ENCODE results near the gene NACC1.

Gene NACC1

GRCh38 chr19:13087795-13088537, 30.1 kb upstream of the NACC1 start:
- no peak overlapping the region for H3K4me3 ChIP-seq (ENCODE audit: low read depth in 1 of 2, low read length in 2 of 2)
- ATAC-seq (ENCODE audit: insufficient read depth, low read depth) = no peak
- DNase-seq = no peak
- H3K9me3 ChIP-seq (ENCODE audit: insufficient read depth, low read length, severe bottlenecking) = no peaks in the 10 kb centered on the region
- H2AFZ ChIP-seq (ENCODE audit: low read depth, low read length) = no peak overlapping the region
- no peaks in the 10 kb centered on the region for H3K4me1 ChIP-seq (ENCODE audit: insufficient read depth, low read length)
- no peaks in the 10 kb centered on the region for H4K20me1 ChIP-seq (ENCODE audit: insufficient read depth, low read length)
- TF ChIP-seq EZH2 (IDR thresholded peaks at IDR 0.05; ENCODE audit: borderline replicate concordance, low read depth, low read length, severe bottlenecking) (no peak), CTCF (IDR thresholded peaks at IDR 0.05; ENCODE audit: borderline replicate concordance, extremely low read depth, low read length, poor library complexity, severe bottlenecking) (no peak)
- no peak overlapping the region for H3K27ac ChIP-seq (ENCODE audit: low read length)
- H3K79me2 ChIP-seq (ENCODE audit: insufficient read depth, low read length) = no peaks in the 10 kb centered on the region
- no peaks in the 10 kb centered on the region for H3K36me3 ChIP-seq (ENCODE audit: insufficient read depth, low read length)
- H3K27me3 ChIP-seq (ENCODE audit: insufficient read depth, low read length, poor library complexity) = no peaks in the 10 kb centered on the region
- H3K9ac ChIP-seq (ENCODE audit: low read depth, low read length) = no peak overlapping the region
- no peak overlapping the region for H3K4me2 ChIP-seq (ENCODE audit: insufficient read depth, low read length)

- Histone ChIP-seq H3K4me3 (ENCODE audit: low read depth in 1 of 2, low read length in 2 of 2) (no peak overlapping the region), H3K27ac (ENCODE audit: low read length) (no peak overlapping the region), H3K4me2 (ENCODE audit: insufficient read depth, low read length) (no peak overlapping the region), H3K9me3 (ENCODE audit: insufficient read depth, low read length, severe bottlenecking) (no peaks in the 10 kb centered on the region), H3K79me2 (ENCODE audit: insufficient read depth, low read length) (no peaks in the 10 kb centered on the region), H4K20me1 (ENCODE audit: insufficient read depth, low read length) (no peaks in the 10 kb centered on the region; the same call in 1 of the 2 replicates), H3K27me3 (ENCODE audit: insufficient read depth, low read length, poor library complexity) (no peaks in the 10 kb centered on the region), H3K36me3 (ENCODE audit: insufficient read depth, low read length) (no peaks in the 10 kb centered on the region), H3K9ac (ENCODE audit: low read depth, low read length) (no peak overlapping the region), H2AFZ (ENCODE audit: low read depth, low read length) (no peak overlapping the region), H3K4me1 (ENCODE audit: insufficient read depth, low read length) (no peaks in the 10 kb centered on the region)
- ATAC-seq (ENCODE audit: insufficient read depth, low read depth) (no peak; the same call in 2 of the 3 replicates), DNase-seq (no peak)
- no peak for TF ChIP-seq EZH2 (IDR thresholded peaks at IDR 0.05; ENCODE audit: borderline replicate concordance, low read depth, low read length, severe bottlenecking)
- TF ChIP-seq CTCF (IDR thresholded peaks at IDR 0.05; ENCODE audit: borderline replicate concordance, extremely low read depth, low read length, poor library complexity, severe bottlenecking) = peak; percentile 49
Measured at GRCh38 chr19:13089139-13089856, 28.8 kb upstream of the NACC1 start.

- TF ChIP-seq CTCF (IDR thresholded peaks at IDR 0.05; ENCODE audit: borderline replicate concordance, extremely low read depth, low read length, poor library complexity, severe bottlenecking) (no peak), EZH2 (IDR thresholded peaks at IDR 0.05; ENCODE audit: borderline replicate concordance, low read depth, low read length, severe bottlenecking) (no peak)
- no peak overlapping the region for H2AFZ ChIP-seq (ENCODE audit: low read depth, low read length)
- ATAC-seq (ENCODE audit: insufficient read depth, low read depth) (no peak), DNase-seq (no peak)
- no peak overlapping the region for H3K4me3 ChIP-seq (ENCODE audit: low read depth in 1 of 2, low read length in 2 of 2)
- no peak overlapping the region for H3K9ac ChIP-seq (ENCODE audit: low read depth, low read length)
- no peaks in the 10 kb centered on the region for H3K4me1 ChIP-seq (ENCODE audit: insufficient read depth, low read length)
- no peaks in the 10 kb centered on the region for H3K27me3 ChIP-seq (ENCODE audit: insufficient read depth, low read length, poor library complexity)
- H3K4me2 ChIP-seq (ENCODE audit: insufficient read depth, low read length) = no peak overlapping the region
- H3K79me2 ChIP-seq (ENCODE audit: insufficient read depth, low read length) = no peaks in the 10 kb centered on the region
- no peaks in the 10 kb centered on the region; the same call in 1 of the 2 replicates for H4K20me1 ChIP-seq (ENCODE audit: insufficient read depth, low read length)
- no peaks in the 10 kb centered on the region for H3K36me3 ChIP-seq (ENCODE audit: insufficient read depth, low read length)
- no peaks in the 10 kb centered on the region for H3K9me3 ChIP-seq (ENCODE audit: insufficient read depth, low read length, severe bottlenecking)
- no peak overlapping the region for H3K27ac ChIP-seq (ENCODE audit: low read length)
Measured at GRCh38 chr19:13089857-13090507, 28.1 kb upstream of the NACC1 start.

Data from DND-41 (cell line).